Stimulated activated CD8-positive, alpha-beta memory T cell treated with anti-CD3 and anti-CD28 coated beads, Interleukin-7, amount 100 ng/mL, for 24 hours (primary cell): ENCODE results near the gene LVRN.
"Not testable (repeated sequence)": the region's sequence is repeated elsewhere in the genome, so short reads cannot be mapped to it uniquely, and the experiment has no call there.

Source experiments
- DNase-seq: peaks from one replicate; pipeline ENCODE4 v3.0.0-alpha.2; 2020; ENCODE audit warnings: low read depth

LVRN gene, protein sequence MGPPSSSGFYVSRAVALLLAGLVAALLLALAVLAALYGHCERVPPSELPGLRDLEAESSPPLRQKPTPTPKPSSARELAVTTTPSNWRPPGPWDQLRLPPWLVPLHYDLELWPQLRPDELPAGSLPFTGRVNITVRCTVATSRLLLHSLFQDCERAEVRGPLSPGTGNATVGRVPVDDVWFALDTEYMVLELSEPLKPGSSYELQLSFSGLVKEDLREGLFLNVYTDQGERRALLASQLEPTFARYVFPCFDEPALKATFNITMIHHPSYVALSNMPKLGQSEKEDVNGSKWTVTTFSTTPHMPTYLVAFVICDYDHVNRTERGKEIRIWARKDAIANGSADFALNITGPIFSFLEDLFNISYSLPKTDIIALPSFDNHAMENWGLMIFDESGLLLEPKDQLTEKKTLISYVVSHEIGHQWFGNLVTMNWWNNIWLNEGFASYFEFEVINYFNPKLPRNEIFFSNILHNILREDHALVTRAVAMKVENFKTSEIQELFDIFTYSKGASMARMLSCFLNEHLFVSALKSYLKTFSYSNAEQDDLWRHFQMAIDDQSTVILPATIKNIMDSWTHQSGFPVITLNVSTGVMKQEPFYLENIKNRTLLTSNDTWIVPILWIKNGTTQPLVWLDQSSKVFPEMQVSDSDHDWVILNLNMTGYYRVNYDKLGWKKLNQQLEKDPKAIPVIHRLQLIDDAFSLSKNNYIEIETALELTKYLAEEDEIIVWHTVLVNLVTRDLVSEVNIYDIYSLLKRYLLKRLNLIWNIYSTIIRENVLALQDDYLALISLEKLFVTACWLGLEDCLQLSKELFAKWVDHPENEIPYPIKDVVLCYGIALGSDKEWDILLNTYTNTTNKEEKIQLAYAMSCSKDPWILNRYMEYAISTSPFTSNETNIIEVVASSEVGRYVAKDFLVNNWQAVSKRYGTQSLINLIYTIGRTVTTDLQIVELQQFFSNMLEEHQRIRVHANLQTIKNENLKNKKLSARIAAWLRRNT

DNA sequence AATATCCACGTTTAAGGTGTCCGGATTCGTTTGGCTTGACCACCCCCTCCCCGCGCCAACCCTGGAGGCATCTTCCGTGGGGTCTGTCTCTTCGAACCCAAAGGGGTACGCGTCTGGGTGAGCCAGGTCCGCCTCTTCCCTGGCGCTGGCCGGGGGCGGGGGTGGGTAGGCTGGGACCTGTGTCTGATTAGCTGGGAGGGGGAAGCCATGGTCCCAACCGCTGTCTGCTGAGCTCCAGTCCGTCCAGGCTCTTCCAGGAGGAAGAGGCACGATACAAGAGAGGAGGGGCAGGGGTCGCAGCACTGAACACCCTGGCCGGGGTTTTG, at the start of gene LVRN:
TSS of gene LVRN (plus strand) at position 237 of the 326 bp plus-strand sequence. CDS start 143 bp downstream, outside the sequence.
- DNase-seq, result no peak

- not testable (repeated sequence) for DNase-seq
Observed at GRCh38 chr5:115913623-115914400, 48.5 kb upstream of the LVRN start.

DNA sequence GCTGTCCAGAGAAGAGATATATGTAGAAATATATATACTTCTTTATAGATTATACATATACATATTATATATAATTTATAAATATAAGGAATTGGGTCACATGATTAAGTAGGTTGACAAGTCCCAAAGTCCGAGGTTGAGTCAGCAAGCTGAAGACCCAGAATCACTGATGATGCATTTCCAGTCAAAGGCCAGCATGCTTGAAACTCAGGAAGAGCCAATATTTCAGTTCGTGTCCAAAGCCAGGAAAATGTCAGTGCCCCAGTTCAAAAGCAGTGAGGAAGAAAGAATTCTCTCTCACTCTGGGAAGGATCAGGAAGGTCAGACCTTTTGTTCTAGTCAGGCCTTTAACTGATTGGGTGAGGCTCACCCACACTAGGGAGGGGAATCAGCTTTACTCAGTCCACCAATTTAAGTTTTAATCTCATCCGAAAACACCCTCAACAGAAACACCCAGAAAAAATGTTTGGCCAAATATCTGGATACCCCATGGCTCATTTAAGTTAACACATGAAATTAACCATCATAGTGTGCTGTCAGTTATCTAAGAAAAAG, 42.0 kb upstream of the LVRN start:
- no peak for DNase-seq

- DNase-seq, result not testable (repeated sequence)
Observed at GRCh38 chr5:115928578-115929407, 33.5 kb upstream of the LVRN start.

GRCh38 chr5:115930171-115930570, 32.1 kb upstream of the LVRN start:
- DNase-seq, result not testable (repeated sequence)

- DNase-seq, result no peak
Observed at GRCh38 chr5:115930630-115931337, 31.5 kb upstream of the LVRN start.

DNA sequence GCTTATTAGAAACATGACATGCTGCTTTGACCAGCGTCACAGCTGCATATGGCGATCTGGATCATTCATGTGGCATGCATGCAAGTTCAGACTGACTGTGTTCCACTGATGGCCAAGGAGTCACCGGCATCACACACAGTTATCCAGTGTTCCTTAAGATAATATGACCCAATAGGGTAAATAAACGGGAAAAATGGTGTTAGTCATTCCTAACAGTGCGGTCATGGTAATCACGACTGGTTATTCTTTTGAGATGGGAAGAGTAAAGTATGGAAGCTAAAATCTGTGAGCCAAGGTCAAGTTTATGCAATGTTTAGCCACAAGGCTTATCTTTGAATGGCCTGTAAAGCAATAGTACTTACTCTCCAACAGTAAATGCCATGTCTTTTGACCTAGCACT, 29.3 kb upstream of the LVRN start:
- no peak for DNase-seq

- no peak for DNase-seq
Observed at GRCh38 chr5:115934388-115934974, 27.8 kb upstream of the LVRN start.

- no peak for DNase-seq
Observed at GRCh38 chr5:115936031-115936430, 26.2 kb upstream of the LVRN start.

- no peak for DNase-seq
Observed at GRCh38 chr5:115939059-115939458, 23.2 kb upstream of the LVRN start.

DNA sequence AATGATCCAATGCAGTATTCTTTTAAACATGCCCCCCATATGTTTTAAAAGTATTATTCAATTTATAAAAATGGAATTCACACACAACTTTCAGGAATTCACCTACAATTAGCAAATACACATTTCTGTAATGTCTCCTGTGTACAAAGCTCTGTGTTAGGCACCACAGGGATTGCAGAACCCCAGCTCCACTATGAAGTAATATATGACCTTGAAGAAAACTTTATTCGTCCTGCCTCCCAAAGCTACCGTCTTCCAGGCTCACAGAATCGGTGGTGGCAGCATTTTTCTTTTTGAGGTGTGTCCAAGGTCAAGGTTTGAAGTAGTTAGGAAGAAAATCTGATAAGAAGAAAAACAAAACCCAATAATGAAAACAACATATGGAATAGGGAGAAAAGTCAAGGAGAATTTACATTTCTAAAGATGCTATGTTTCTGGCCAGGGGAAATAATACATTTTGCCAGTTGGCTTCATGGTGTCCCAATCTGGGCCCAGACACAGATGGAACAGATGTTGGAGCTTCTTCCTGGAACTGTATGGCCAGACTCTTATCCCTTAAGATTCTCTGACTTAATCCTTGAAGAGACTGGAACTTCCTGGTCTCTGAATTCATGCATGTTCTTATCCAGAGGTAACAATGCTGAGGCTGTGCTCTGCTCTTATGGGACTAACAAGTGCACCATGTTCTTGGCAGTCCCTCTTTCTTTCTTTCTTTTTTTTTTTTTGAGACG, 22.0 kb upstream of the LVRN start:
- DNase-seq, result no peak

- no peak for DNase-seq
Observed at GRCh38 chr5:115941051-115941675, 21.1 kb upstream of the LVRN start.

- DNase-seq, result no peak
Observed at GRCh38 chr5:115944501-115944900, 17.8 kb upstream of the LVRN start.

DNA sequence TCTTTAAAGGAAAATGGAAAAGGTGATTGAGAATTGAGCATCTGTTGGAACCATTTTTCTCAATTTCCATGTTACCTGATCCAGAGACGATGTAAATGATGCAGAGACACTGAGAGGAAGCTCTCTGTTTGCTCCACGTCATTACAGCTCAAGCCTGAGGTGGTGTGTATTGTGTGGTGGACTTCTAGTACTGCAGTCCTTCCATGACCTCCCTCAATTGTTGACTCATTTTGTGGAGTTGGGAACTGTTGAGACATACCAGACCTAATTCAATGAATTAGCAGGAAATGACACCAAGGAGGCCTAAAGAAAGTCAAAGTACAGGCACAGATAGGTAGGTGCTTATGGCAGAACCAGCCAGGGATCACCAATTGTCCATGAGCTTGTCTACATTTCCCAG, 15.6 kb upstream of the LVRN start:
- no peak for DNase-seq

- DNase-seq, result no peak
Observed at GRCh38 chr5:115947260-115947659, 15.0 kb upstream of the LVRN start.

DNA sequence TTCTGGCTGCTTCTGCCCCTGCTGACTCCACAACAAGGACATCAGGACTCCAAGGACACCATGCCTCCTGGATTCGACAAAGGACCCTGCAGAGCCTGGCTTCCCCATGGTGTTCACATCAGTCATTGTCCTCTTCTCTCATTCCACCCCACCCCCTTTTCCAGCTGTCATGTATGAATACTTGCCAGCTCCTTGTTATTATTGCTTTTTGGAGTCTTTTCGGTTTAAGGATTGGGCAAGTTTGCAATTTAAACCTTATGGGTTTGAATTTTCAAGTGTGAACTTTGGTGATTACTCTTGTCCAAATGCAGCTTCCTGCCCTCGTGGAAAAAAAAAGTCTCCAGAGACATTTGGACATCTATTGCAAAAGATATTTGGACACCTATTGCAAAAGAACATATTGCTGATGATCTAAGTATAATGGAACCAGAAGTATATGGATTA, 14.2 kb upstream of the LVRN start:
- DNase-seq, result no peak

DNA sequence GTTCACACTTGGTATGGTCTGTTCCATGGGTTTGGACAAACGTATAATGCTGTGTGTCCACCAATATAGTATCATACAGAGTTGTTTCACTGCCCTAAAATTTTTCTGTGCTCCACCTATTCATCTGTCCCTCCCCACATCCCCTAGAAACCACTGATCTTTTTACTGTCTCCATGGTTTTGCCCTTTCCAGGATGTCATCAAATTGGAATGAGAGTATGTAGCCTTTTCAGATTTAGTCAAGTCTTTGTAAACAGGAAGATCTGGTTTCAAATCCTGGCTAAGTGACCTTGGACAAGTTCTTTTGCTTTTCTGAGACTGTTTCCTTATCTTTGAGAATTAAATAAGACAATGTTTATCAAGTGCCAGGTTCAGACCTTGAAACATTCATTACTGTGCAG, 13.2 kb upstream of the LVRN start:
- no peak for DNase-seq

- DNase-seq, result no peak
Observed at GRCh38 chr5:115952588-115952987, 9.7 kb upstream of the LVRN start.

- no peak for DNase-seq
Observed at GRCh38 chr5:115954144-115954543, 8.1 kb upstream of the LVRN start.
